ENCODE results near the gene OGFOD2. TPM values are rescaled to one million over a fixed set of nuclear protein-coding genes. Genes with fewer than 3 reads are reported as not detected.
A peak's percentile ranks its signal among the peaks of the same experiment; 100 is the strongest.

The OGFOD2 gene
- total and polyA plus RNA-seq, 2 of the 13 experiments (the other 11 are each of a cell fraction or from before 2014, with no cell fraction given), result 13.2 to 14.6 TPM

DNA sequence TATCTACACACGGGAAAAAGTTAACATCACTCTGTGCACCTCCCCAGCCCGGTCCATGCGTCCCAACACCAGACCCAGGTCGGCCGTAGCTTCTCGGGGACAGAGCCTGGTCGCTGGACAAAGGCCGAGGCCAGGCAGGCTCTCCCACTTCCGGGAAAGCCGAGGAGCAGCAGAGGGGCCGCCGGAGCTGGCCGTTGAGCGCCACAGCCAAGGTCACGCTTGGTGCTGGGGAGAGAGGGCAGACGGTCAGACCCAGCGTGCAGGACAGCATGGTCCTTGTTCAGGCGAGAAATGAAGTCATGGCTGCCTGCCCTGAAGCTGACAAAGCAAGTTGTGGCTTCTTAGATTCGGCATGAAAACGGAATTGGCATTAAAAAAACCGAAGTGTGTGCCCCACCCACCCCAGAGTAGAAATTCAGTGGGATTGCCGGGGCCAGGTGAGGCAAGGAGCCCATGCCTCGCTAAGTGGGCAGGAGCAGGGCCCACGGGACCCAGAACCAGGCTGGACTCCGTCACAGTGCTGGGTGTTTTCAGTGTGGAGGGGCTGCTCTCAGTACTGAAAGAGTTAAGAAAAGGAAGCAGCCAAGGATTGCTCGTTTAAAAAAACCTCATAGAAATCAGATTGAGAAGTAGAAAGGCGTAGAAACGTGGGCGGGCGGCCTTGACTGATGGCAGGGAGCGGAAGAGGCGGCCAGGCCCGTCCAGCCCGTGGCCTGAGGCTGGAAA lies 9.7 kb downstream of the OGFOD2 start (continued):
- TF ChIP-seq SRSF4 (IDR thresholded peaks at IDR 0.05; ENCODE audit: low read depth, low read length, poor library complexity, severe bottlenecking) (no peak), ZNF335 (CRISPR knock-in tag; IDR thresholded peaks at IDR 0.05) (no peak), ZNF607 (CRISPR knock-in tag; IDR thresholded peaks at IDR 0.05; ENCODE audit: borderline replicate concordance) (peak; percentile 72; the same call in 1 of the 2 replicates), SP1 (IDR thresholded peaks at IDR 0.05) (no peak), SP1 (CRISPR knock-in tag; IDR thresholded peaks at IDR 0.05) (no peak), TAF1 (CRISPR knock-in tag; IDR thresholded peaks at IDR 0.05) (peak; percentile 66), ZNF614 (CRISPR knock-in tag; IDR thresholded peaks at IDR 0.05; ENCODE audit: borderline replicate concordance) (peak; percentile 89; the same call in 1 of the 2 replicates), ZBTB3 (CRISPR knock-in tag; IDR thresholded peaks at IDR 0.05; ENCODE audit: borderline replicate concordance, low read depth) (no peak), ZFX (CRISPR knock-in tag; IDR thresholded peaks at IDR 0.05; ENCODE audit: low read depth) (peak; percentile 87), CEBPG (CRISPR knock-in tag; IDR thresholded peaks at IDR 0.05) (peak; percentile 51), KDM6A (CRISPR knock-in tag; IDR thresholded peaks at IDR 0.05; ENCODE audit: low read depth) (peak; percentile 56; the same call in 1 of the 2 replicates)
- TF ChIP-seq, protein P1, sequence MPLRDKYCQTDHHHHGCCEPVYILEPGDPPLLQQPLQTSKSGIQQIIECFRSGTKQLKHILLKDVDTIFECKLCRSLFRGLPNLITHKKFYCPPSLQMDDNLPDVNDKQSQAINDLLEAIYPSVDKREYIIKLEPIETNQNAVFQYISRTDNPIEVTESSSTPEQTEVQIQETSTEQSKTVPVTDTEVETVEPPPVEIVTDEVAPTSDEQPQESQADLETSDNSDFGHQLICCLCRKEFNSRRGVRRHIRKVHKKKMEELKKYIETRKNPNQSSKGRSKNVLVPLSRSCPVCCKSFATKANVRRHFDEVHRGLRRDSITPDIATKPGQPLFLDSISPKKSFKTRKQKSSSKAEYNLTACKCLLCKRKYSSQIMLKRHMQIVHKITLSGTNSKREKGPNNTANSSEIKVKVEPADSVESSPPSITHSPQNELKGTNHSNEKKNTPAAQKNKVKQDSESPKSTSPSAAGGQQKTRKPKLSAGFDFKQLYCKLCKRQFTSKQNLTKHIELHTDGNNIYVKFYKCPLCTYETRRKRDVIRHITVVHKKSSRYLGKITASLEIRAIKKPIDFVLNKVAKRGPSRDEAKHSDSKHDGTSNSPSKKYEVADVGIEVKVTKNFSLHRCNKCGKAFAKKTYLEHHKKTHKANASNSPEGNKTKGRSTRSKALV (CRISPR knock-in tag; IDR thresholded peaks at IDR 0.05), result peak; percentile 68
- TF ChIP-seq, protein P2, sequence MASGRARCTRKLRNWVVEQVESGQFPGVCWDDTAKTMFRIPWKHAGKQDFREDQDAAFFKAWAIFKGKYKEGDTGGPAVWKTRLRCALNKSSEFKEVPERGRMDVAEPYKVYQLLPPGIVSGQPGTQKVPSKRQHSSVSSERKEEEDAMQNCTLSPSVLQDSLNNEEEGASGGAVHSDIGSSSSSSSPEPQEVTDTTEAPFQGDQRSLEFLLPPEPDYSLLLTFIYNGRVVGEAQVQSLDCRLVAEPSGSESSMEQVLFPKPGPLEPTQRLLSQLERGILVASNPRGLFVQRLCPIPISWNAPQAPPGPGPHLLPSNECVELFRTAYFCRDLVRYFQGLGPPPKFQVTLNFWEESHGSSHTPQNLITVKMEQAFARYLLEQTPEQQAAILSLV (CRISPR knock-in tag; IDR thresholded peaks at IDR 0.05; ENCODE audit: borderline replicate concordance), result 0 out of 2 replicates have a peak, but pooled peaks have one; percentile 26
- TF ChIP-seq, protein P3, sequence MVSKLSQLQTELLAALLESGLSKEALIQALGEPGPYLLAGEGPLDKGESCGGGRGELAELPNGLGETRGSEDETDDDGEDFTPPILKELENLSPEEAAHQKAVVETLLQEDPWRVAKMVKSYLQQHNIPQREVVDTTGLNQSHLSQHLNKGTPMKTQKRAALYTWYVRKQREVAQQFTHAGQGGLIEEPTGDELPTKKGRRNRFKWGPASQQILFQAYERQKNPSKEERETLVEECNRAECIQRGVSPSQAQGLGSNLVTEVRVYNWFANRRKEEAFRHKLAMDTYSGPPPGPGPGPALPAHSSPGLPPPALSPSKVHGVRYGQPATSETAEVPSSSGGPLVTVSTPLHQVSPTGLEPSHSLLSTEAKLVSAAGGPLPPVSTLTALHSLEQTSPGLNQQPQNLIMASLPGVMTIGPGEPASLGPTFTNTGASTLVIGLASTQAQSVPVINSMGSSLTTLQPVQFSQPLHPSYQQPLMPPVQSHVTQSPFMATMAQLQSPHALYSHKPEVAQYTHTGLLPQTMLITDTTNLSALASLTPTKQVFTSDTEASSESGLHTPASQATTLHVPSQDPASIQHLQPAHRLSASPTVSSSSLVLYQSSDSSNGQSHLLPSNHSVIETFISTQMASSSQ (IDR thresholded peaks at IDR 0.05; ENCODE audit: low read depth), result no peak
- TF ChIP-seq, protein P3 (CRISPR knock-in tag; IDR thresholded peaks at IDR 0.05; ENCODE audit: borderline replicate concordance), result peak; percentile 73; the same call in 1 of the 2 replicates

Measured in HepG2 (cell line).